Nephron (organoid): ENCODE measurements around the gene FBN1.
A peak's percentile ranks its signal among the peaks of the same experiment; 100 is the strongest.

Experiments
- H3K27ac Mint-ChIP-seq, 3 experiments: 2 replicates each; pipeline ENCODE4 v1.8.0; 2020; ENCODE audit warnings: mixed read lengths in 3 of 3, mild to moderate bottlenecking in 2 of 3, moderate library complexity in 1 of 3
- H3K27me3 Mint-ChIP-seq: 2 replicates; pipeline ENCODE4 v1.8.0; 2021; ENCODE audit warnings: low read depth, mild to moderate bottlenecking, moderate library complexity, mixed read lengths
- H3K36me3 Mint-ChIP-seq: 2 replicates; pipeline ENCODE4 v1.8.0; 2020; ENCODE audit warnings: low read depth, mixed read lengths
- H3K4me1 Mint-ChIP-seq: 2 replicates; pipeline ENCODE4 v1.8.0; 2020; ENCODE audit warnings: mixed read lengths
- H3K4me3 Mint-ChIP-seq, 3 experiments: 2 replicates each; pipeline ENCODE4 v1.8.0; 2020; ENCODE audit warnings: mild to moderate bottlenecking in 3 of 3, mixed read lengths in 3 of 3, moderate library complexity in 2 of 3
- H3K9me3 Mint-ChIP-seq: 2 replicates; pipeline ENCODE4 v1.8.0; 2020; ENCODE audit warnings: mixed read lengths
- TF ChIP-seq, protein P1 (sequence below), 3 experiments: fragments of 200-600 bp; sonication (generic); IDR thresholded peaks; one replicate each; pipeline ENCODE4 v1.5.0; 2021; ENCODE audit warnings: antibody characterized with exemption in 3 of 3; ENCODE audit not compliant: unreplicated experiment in 3 of 3

FBN1 gene

DNA sequence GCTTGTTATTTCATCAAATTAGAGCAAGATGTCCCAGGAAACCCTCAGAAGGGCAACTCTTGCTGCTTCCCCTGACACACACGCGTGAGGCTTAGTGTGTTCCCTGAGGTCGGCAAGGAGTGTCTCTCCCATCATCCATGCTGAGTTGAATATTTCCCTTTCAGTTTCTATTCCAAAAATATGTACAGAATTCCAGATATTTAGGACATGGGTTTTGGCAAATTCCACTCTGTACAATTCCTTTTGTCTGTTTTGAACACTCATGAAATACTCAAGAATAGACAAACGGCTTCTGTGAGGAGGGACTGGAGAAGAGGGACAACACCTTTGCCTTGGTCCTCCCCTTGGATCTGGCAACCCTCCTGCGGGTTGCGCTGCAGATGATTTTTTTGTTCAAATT, 176.2 kb downstream of the FBN1 start:
- no peak overlapping the region for H3K27ac Mint-ChIP-seq
- no peaks in the 10 kb centered on the region for H3K9me3 Mint-ChIP-seq
- H3K27me3 Mint-ChIP-seq: no peaks in the 10 kb centered on the region
- TF ChIP-seq, protein P1, sequence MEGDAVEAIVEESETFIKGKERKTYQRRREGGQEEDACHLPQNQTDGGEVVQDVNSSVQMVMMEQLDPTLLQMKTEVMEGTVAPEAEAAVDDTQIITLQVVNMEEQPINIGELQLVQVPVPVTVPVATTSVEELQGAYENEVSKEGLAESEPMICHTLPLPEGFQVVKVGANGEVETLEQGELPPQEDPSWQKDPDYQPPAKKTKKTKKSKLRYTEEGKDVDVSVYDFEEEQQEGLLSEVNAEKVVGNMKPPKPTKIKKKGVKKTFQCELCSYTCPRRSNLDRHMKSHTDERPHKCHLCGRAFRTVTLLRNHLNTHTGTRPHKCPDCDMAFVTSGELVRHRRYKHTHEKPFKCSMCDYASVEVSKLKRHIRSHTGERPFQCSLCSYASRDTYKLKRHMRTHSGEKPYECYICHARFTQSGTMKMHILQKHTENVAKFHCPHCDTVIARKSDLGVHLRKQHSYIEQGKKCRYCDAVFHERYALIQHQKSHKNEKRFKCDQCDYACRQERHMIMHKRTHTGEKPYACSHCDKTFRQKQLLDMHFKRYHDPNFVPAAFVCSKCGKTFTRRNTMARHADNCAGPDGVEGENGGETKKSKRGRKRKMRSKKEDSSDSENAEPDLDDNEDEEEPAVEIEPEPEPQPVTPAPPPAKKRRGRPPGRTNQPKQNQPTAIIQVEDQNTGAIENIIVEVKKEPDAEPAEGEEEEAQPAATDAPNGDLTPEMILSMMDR (IDR thresholded peaks at IDR 0.05; ENCODE audit: unreplicated experiment in 3 of 3): no peak
- peaks cover 12% of the 10 kb centered on the region for H3K4me1 Mint-ChIP-seq
- H3K4me3 Mint-ChIP-seq: no peak overlapping the region
- H3K36me3 Mint-ChIP-seq: peaks cover 88% of the 10 kb centered on the region

DNA sequence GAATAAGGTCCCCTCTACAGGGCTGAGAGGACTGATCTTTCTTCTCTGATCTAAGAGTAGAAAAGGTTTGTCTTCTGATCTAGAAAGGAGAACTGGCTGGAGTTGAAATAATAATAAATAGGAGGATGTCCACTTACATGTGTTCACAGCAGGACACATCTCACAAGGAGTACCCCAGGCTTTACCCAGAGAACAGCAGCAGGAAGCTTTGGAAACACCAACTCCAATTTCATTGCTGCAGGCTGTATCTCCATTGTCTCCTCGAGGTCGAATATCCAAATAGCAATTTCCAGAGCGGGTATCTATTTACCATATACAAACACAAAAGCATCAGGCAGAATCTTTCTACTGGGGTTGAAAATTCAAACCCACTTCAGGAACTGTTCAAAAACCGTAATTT, 177.7 kb downstream of the FBN1 start:
- Mint-ChIP-seq H3K36me3 (peaks cover 90% of the 10 kb centered on the region), H3K4me3 (no peak overlapping the region), H3K27ac (no peak overlapping the region), H3K9me3 (no peaks in the 10 kb centered on the region), H3K27me3 (no peaks in the 10 kb centered on the region), H3K4me1 (peaks cover 12% of the 10 kb centered on the region)
- TF ChIP-seq, protein P1 (IDR thresholded peaks at IDR 0.05; ENCODE audit: unreplicated experiment in 3 of 3): no peak

DNA sequence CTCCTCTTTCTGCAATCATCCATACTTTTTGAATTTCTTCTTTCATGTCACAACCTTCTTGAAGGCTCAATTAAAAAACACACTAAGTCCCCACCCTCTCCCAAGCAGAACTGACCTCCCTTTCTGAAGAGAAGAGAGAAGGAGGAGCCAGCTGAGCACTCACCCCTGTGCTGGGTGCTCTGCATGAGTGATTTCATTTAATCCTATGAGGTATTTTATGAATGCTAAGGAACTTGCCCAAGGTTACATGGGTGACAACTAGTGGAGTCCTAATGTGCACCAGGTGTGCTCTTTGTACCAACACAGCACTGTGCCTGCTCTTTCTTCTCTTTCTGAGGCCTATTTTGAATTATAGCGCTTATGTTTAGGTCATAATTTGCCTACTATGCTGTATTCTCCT, 178.7 kb downstream of the FBN1 start:
- peak overlapping the region in 1 of 3 experiments; percentile 39 for H3K27ac Mint-ChIP-seq
- no peaks in the 10 kb centered on the region for H3K27me3 Mint-ChIP-seq
- no peaks in the 10 kb centered on the region for H3K9me3 Mint-ChIP-seq
- H3K4me1 Mint-ChIP-seq: peaks cover 12% of the 10 kb centered on the region
- no peak overlapping the region for H3K4me3 Mint-ChIP-seq
- TF ChIP-seq, protein P1 (IDR thresholded peaks at IDR 0.05; ENCODE audit: unreplicated experiment in 3 of 3): no peak
- H3K36me3 Mint-ChIP-seq: peaks cover 86% of the 10 kb centered on the region

DNA sequence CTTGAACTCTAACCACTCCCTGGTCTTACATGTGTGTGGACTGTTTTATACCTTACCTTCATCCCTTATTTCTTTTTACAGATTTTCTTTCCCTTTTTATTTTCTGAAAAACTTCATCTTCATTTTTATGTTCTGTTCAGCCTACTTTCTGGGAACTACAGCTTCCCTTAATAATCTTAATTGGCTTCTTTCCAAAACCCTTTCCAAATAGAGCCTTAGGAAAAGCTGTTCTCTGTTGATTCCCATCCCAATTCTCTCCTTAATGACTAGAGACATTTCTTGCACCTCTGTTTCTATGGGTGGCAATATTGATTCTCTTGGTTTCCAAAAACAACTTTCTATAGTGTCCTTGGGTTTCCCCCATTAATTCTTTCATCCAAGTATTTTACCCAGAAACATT, 179.4 kb downstream of the FBN1 start:
- TF ChIP-seq, protein P1 (IDR thresholded peaks at IDR 0.05; ENCODE audit: unreplicated experiment in 3 of 3): no peak
- Mint-ChIP-seq H3K27me3 (no peaks in the 10 kb centered on the region), H3K27ac (peak overlapping the region in 2 of 3 experiments; percentile 7 to 39), H3K9me3 (no peaks in the 10 kb centered on the region), H3K4me3 (no peak overlapping the region), H3K36me3 (peaks cover 79% of the 10 kb centered on the region), H3K4me1 (peaks cover 12% of the 10 kb centered on the region)

DNA sequence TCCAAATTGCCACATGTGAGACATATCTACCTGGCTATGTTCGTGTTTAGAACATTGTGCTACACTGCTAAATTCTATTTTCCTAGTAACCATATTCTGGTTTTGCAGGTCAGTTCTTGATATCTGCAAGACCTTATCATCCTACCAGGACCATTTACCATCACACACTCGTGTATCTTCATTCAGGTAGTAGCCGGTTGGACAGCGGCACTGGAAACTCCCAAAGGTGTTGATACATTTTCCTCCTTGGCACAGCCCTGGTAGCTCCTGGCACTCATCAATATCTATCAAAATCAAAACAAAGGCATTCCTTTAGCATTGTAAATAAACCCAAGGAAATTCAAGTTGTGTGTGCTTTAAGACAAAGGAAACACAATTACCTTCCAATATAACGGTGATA, 180.1 kb downstream of the FBN1 start:
- TF ChIP-seq, protein P1 (IDR thresholded peaks at IDR 0.05; ENCODE audit: unreplicated experiment in 3 of 3): no peak
- Mint-ChIP-seq H3K9me3 (no peaks in the 10 kb centered on the region), H3K4me1 (peaks cover 12% of the 10 kb centered on the region), H3K27me3 (no peaks in the 10 kb centered on the region), H3K36me3 (peaks cover 79% of the 10 kb centered on the region), H3K4me3 (no peak overlapping the region), H3K27ac (no peak overlapping the region)

DNA sequence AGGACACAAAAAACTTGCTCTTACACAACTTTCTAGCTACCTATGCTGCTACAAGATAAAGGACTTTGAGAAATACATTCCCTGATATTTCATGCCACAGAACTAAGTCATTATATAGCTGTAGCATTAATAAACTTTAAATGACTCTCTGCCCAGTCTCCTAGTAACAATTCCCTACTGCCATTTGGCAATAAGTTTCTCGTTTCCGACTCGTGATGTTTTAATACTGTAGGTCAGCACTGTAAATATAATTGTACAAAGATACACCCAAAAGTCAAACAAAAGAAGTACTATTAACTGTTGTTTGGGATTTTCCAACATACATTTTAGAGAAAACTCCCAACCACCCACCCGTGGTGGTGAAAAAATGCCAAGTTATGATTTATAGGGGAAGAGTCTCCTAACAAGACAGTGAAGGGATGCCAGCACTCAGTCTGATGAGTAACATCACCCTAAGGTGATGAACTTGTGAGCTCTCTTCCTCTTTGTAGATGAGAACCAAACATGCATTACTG, 182.1 kb downstream of the FBN1 start:
- Mint-ChIP-seq H3K4me1 (peaks cover 12% of the 10 kb centered on the region), H3K4me3 (no peak overlapping the region), H3K36me3 (peaks cover 74% of the 10 kb centered on the region)

More for the DNA sequence above, 182.1 kb downstream of the FBN1 start:
- no peaks in the 10 kb centered on the region for H3K27me3 Mint-ChIP-seq
- no peaks in the 10 kb centered on the region for H3K9me3 Mint-ChIP-seq
- TF ChIP-seq, protein P1 (IDR thresholded peaks at IDR 0.05; ENCODE audit: unreplicated experiment in 3 of 3): no peak
- no peak overlapping the region for H3K27ac Mint-ChIP-seq
